NT2/D1 (cell line): ENCODE results near the gene PDCD5.
"Not testable (repeated sequence)": the region's sequence is repeated elsewhere in the genome, so short reads cannot be mapped to it uniquely, and the experiment has no call there.

Experiments used
- DNase-seq: peaks from one replicate; pipeline ENCODE4 v3.0.0-alpha.2; 2011; ENCODE audit warnings: low read depth, low spot score
- H3K27me3 ChIP-seq: 2 replicates; pipeline ENCODE4 v1.6.0; 2011; ENCODE audit warnings: mild to moderate bottlenecking; ENCODE audit not compliant: insufficient read length, insufficient read depth
- H3K36me3 ChIP-seq: 2 replicates; pipeline ENCODE4 v1.6.1; 2011; ENCODE audit warnings: mild to moderate bottlenecking, low read length, mixed read lengths; ENCODE audit not compliant: insufficient read depth, insufficient read length
- H3K4me1 ChIP-seq: 2 replicates; pipeline ENCODE4 v1.5.1; 2011; ENCODE audit not compliant: insufficient read depth, insufficient read length
- H3K4me3 ChIP-seq: 2 replicates; pipeline ENCODE4 v1.5.1; 2011; ENCODE audit warnings: low read depth; ENCODE audit not compliant: insufficient read length
- H3K9ac ChIP-seq: 2 replicates; pipeline ENCODE4 v1.6.0; 2011; ENCODE audit warnings: low read depth; ENCODE audit not compliant: insufficient read length
- H3K9me3 ChIP-seq: 2 replicates; pipeline ENCODE4 v1.5.1; 2011; ENCODE audit warnings: mild to moderate bottlenecking, low read length; ENCODE audit not compliant: insufficient read depth
- SUZ12 ChIP-seq: IDR thresholded peaks from 2 replicates; pipeline ENCODE4 v1.6.1; 2011; ENCODE audit not compliant: insufficient read length, insufficient read depth; ENCODE audit errors: extremely low read depth
- YY1 ChIP-seq: IDR thresholded peaks from 2 replicates; pipeline ENCODE4 v1.6.1; 2011; ENCODE audit not compliant: insufficient read length, insufficient read depth
- ZNF274 ChIP-seq: IDR thresholded peaks from 2 replicates; pipeline ENCODE4 v1.6.1; 2011; ENCODE audit warnings: mild to moderate bottlenecking, low read depth, low read length

Gene PDCD5

GRCh38 chr19:32567486-32567885 is 13.5 kb upstream of the PDCD5 start:
- Histone ChIP-seq H3K4me3 (no peak overlapping the region), H3K36me3 (no peaks in the 10 kb centered on the region), H3K4me1 (no peaks in the 10 kb centered on the region), H3K9me3 (no peaks in the 10 kb centered on the region), H3K9ac (no peak overlapping the region), H3K27me3 (no peaks in the 10 kb centered on the region)
- DNase-seq = no peak
- TF ChIP-seq ZNF274 (no peak), YY1 (no peak), SUZ12 (no peak)

- no peak for DNase-seq
- no peak overlapping the region for H3K9ac ChIP-seq
- no peaks in the 10 kb centered on the region for H3K4me1 ChIP-seq
- TF ChIP-seq ZNF274 (no peak), SUZ12 (no peak), YY1 (no peak)
- H3K4me3 ChIP-seq = no peak overlapping the region
- H3K27me3 ChIP-seq = no peaks in the 10 kb centered on the region
- H3K36me3 ChIP-seq = no peaks in the 10 kb centered on the region
- H3K9me3 ChIP-seq = no peaks in the 10 kb centered on the region
These were observed 10.8 kb upstream of the PDCD5 start for GRCh38 chr19:32570081-32570785.

- not testable (repeated sequence) for H3K36me3 ChIP-seq, H3K9ac ChIP-seq, H3K27me3 ChIP-seq, H3K4me3 ChIP-seq, DNase-seq, H3K9me3 ChIP-seq, H3K4me1 ChIP-seq
These were observed 9.4 kb upstream of the PDCD5 start for GRCh38 chr19:32571471-32572075.

- not testable (repeated sequence) for H3K4me1 ChIP-seq, H3K9ac ChIP-seq, H3K9me3 ChIP-seq, H3K27me3 ChIP-seq, H3K36me3 ChIP-seq, H3K4me3 ChIP-seq, DNase-seq
These were observed 8.1 kb upstream of the PDCD5 start for GRCh38 chr19:32572700-32573491.

- Histone ChIP-seq H3K4me1 (no peaks in the 10 kb centered on the region), H3K9ac (no peak overlapping the region), H3K36me3 (no peaks in the 10 kb centered on the region), H3K4me3 (no peak overlapping the region), H3K9me3 (no peaks in the 10 kb centered on the region), H3K27me3 (no peaks in the 10 kb centered on the region)
- no peak for DNase-seq
- no peak for TF ChIP-seq ZNF274
- TF ChIP-seq YY1 = no peak
- no peak for TF ChIP-seq SUZ12
These were observed 7.5 kb upstream of the PDCD5 start for GRCh38 chr19:32573492-32573794.

- no peak for DNase-seq
- no peak overlapping the region for H3K4me3 ChIP-seq
- H3K9me3 ChIP-seq = no peaks in the 10 kb centered on the region
- no peak for TF ChIP-seq SUZ12
- no peak for TF ChIP-seq YY1
- no peak for TF ChIP-seq ZNF274
- H3K27me3 ChIP-seq = peaks cover 5% of the 10 kb centered on the region
- H3K4me1 ChIP-seq = no peaks in the 10 kb centered on the region
- no peaks in the 10 kb centered on the region for H3K36me3 ChIP-seq
- H3K9ac ChIP-seq = no peak overlapping the region
These were observed 4.2 kb upstream of the PDCD5 start for GRCh38 chr19:32576790-32577189.

- TF ChIP-seq SUZ12 (no peak), ZNF274 (no peak), YY1 (no peak)
- Histone ChIP-seq H3K9ac (peak overlapping the region; percentile 72), H3K36me3 (peaks cover 32% of the 10 kb centered on the region), H3K4me1 (no peaks in the 10 kb centered on the region), H3K27me3 (peaks cover 5% of the 10 kb centered on the region), H3K9me3 (no peaks in the 10 kb centered on the region), H3K4me3 (peak overlapping the region; percentile 50)
- no peak for DNase-seq
These were observed 563 bp upstream of the PDCD5 start for GRCh38 chr19:32580353-32580900.
